ACHN (cell line): ENCODE measurements around the gene TSLP.

ENCODE experiments used
- DNase-seq: peaks from one replicate; pipeline ENCODE4 v3.0.0-alpha.2; 2015
- in situ Hi-C: cut with HindIII; loops from 2 replicates; pipeline ENCODE4 v1.10.0; 2017; ENCODE audit warnings: low sequenced_read_pairs, low pct_ligation_motif_present, low pct_unique_long_range_greater_than_20kb

The TSLP gene

DNA sequence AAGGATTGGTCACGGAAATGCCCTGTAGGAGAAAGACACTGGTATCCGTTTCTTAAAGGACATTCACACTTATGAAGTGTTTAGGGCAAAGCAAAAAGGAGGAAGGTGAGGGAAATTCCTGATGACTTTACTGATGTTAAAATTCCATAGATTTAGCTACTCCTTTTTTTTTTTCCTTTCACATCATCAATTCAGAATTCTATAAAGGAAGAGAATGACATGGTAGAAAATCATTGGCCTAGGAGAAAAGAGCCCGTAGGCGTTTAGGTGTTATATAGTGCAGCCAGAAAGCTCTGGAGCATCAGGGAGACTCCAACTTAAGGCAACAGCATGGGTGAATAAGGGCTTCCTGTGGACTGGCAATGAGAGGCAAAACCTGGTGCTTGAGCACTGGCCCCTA, at the start of gene TSLP:
TSLP (plus strand) TSS at position 301 of the 400 bp plus-strand sequence. CDS start 178 bp downstream, outside the sequence.
- no peak for DNase-seq
- in situ Hi-C loops: no loop called here

DNA sequence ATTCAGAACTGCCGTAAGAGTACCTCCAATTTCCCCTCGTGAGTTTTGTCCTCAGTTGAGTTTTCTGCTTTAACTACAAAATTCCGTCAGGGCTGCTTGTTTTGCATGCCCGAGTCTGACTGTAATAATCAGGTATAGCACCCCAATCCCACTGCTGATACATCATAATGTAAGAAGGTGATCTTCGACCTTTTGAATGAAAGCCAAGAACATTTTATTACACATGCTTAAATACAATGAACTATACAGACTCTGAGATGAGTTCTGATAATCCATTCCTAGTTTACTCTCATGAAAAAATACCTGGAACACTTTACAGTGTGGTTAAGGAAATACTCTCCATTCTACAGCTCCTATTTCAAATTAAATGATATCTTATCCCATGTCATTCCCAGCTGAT, 49.2 kb upstream of the TSLP start:
- in situ Hi-C loops: no loop called here
- DNase-seq: no peak

- in situ Hi-C loops: no loop called here
- DNase-seq: no peak
Measured at GRCh38 chr5:111028865-111029264, 42.6 kb upstream of the TSLP start.

DNA sequence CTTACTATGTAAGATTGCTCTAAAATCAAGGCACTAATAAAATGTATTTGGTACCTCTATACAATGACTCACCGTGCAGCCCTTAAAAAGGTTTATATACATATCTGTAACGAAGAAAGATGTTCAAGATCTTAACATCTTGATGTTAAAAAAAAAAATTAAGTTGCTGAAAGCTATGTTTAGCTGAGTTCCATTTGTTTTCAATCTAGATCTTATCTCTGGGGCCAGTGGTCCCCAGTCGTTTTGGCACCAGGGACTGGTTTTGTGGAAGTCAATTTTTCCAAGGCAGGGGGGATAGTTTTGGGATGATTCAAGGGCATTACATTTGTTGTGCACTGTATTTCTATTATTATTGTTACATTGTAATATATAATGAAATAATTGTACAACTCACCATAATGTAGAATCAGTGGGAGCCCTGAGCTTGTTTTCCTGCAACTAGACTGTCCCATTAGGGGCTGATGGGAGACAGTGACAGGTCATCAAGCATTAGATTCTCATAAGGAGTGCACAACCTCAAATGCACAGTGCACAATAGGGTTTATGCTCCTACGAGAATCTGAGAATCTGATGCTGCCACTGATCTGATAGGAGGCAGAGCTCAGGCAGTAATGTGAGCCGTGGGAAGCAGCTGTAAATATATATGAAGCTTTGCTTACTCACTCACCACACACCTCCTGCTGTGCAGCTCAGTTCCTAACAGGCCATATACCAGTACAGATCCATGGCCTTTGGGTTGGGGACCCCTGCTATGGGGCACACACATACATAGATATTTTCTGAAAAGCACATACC, 27.6 kb upstream of the TSLP start:
- DNase-seq: no peak
- in situ Hi-C loops: no loop called here

- in situ Hi-C loops: no loop called here
- DNase-seq: no peak
Measured at GRCh38 chr5:111058064-111058463, 13.4 kb upstream of the TSLP start.

GRCh38 chr5:111060169-111060568, 11.3 kb upstream of the TSLP start:
- DNase-seq: no peak
- in situ Hi-C loops: no loop called here

- in situ Hi-C loops: no loop called here
- no peak for DNase-seq
Measured at GRCh38 chr5:111061618-111062017, 9.9 kb upstream of the TSLP start.

DNA sequence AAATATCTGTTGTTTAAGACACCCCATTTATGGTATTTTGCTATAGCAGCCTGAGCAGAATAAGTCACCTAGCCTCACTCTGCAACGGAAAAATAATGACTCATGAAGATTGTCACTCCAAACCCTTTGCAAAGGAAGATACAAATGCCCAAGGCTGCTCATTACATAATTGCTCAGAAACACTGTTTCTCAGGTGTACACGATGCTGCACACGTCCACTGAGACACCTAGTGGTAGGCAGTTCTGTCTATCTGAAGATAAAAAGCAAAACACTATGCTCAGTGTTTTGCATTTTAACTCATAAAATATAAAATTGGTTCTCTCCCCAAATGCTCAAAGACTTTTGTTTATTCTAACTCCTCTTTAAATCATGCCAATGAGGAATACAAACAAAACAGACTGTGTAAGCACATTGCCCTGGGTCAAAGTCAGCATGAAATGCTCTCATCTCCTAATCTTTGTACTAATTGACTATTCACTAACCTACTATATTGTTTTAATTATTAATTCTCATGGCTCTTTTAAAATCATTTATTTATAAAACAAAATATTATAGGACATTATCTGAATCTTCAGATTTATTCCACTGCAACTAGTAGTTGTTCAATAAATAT, 7.7 kb upstream of the TSLP start:
- in situ Hi-C loops: no loop called here
- no peak for DNase-seq

- DNase-seq: no peak
- in situ Hi-C loops: no loop called here
Measured at GRCh38 chr5:111066261-111066938, 5.1 kb upstream of the TSLP start.

DNA sequence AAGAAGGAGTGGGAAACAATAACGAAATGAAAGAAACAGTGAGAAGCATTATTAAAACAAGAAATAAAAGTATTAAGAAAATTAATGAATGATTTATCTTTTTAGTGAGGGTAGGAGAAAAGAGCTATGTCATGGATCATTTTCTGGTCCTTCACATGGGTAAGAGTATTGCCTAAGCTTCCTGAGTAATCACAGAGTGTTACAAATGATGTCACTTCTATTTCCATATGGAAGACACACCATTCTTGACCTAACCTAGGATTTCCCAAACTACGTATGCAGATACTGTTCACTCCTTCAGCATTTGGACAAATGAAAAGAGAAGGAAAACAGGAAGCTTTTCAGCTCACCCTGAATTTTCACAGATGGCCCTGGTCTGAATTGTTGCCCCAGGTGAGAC, 3.3 kb upstream of the TSLP start:
- DNase-seq: no peak
- in situ Hi-C loops: no loop called here

DNA sequence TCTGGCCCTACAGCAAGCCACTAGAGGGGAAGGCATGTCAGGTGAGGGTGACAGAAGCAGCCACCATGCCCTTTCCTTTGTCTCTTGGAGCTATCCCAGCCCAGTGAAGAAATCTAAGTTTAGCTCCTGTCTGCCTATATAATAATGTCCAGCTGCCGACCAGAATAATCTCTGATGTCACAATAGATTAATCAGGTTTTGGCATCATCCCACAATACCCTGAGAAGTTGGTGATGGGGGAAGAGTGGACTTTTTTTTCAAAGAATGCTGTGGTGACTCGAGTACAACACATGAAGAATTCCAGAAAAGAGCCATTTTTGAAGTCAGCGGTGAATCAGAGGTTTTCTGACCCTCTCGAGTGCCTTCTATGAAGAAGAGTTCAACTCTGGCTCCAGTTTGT, 1.7 kb upstream of the TSLP start:
- in situ Hi-C loops: no loop called here

DNA sequence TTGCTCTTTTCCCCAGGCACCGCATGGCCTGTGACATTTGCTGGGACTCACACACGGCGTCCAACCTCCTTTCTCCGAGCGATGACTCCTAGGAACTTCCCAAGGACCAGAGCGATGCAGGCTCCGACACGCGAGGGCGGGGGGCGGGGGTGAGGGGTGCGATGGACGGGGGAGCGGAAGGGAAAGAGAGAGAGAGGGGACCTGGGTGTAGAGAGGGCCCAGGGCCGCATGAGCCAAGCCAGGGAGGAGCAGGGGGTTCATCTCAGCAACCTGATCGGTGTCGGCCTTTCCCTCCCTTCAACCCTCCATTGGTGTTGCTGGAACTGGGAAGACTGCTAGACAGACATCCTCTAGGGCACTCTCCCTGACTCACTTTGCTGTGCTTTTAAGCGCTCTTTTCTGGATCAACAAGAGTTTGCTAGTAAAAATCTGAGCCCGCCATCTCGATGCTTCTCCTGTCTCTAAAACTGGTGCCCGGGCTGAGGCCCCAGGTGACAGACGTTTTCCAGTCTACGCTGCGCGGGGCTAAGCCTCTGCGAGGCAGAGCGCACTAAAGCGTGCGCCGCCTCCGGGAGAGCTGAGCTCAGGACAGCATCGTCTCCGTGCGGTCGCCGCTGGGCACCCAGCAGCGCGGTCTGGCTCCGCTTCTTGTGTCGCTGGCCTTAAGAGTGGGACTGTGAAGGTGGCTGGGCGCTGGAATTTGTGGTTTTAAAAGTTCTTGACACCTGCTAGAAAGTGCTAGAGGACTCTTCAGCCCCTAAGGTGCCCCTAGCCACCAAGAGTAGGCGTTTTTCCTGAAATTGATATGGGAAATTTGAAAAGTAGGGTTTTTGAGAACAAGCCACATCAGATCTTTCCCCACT, 1.0 kb upstream of the TSLP start:
- in situ Hi-C loops: no loop called here
- DNase-seq: no peak

More for the DNA sequence above, 1.7 kb upstream of the TSLP start:
- DNase-seq: no peak

GRCh38 chr5:111072949-111073682, 1.6 kb downstream of the TSLP start:
- in situ Hi-C loops: no loop called here
- no peak for DNase-seq

GRCh38 chr5:111074244-111074643, 2.7 kb downstream of the TSLP start:
- in situ Hi-C loops: no loop called here
- DNase-seq: no peak

GRCh38 chr5:111075520-111075919, 4.0 kb downstream of the TSLP start:
- DNase-seq: no peak
- in situ Hi-C loops: no loop called here

DNA sequence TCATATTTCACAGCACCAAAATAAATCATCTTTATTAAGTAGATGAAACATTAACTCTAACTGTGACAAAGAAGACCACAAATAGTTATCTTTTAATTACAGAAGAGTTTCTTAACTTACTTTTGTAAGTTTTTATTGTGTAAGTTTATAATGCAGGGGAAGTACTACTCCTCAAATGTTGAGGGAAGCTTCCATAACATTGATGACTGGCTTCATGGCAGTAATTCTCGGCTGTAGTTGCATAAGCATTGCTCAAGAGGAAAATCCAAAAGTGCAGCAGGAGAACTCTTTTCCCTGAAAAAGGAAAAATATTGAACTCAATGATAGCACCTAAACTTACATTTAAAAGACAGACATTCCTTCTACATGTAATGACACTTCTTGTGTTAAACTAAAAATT, 4.6 kb downstream of the TSLP start:
- DNase-seq: no peak
- in situ Hi-C loops: no loop called here

DNA sequence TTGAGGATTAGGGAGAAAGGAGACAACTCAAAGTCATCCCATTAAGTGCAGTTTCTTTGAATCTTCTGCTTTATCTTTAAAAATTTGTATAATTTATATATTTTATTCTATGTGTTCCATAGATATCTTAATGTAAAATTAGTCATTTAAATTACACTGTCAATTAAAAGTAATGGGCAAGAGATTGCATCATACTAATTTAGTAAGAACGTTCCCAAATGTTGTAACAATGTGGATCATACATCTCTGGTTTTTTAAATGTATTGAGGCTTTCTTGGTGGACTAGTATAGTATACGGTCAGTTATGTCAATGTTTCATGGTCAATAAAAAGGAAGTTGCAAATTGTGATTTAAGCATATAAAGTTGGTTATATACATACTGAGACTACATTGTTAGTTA, 6.2 kb downstream of the TSLP start:
- in situ Hi-C loops: no loop called here
- DNase-seq: no peak

DNA sequence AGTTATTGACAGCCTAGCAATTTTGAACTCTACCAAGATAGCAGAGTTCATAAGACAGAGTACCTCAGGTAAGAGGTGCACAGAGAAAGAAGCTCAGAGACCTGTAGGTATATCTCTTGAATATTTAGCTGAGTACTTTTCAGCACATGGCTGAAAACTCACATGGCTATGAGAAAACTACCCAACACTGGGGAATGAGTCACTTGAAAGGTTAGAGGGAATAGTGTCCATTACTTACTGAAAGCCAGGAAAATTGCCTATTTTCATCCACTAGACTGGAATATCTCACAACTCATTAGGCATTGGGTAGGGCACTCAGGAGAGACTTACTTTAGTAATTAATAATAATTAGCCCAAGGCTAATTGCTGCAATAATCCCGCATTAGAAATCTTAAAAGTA, 8.3 kb downstream of the TSLP start:
- in situ Hi-C loops: no loop called here
- DNase-seq: no peak
